Activated CD4-positive, CD25-positive, alpha-beta regulatory T cell treated with anti-CD3 and anti-CD28 coated beads, Interleukin-2, amount 50 U/mL, for 24 hours (primary cell): Measurements from ENCODE around the gene SZRD1.
"Not testable (repeated sequence)": the region's sequence is repeated elsewhere in the genome, so short reads cannot be mapped to it uniquely, and the experiment has no call there.

Experiments
- ATAC-seq, 2 donors: fragments of 150-1000 bp; cut with Tn5 transposase; one replicate each; pipeline ENCODE4 v1.10.0; 2021; ENCODE audit warnings: mild to moderate bottlenecking in 1 of 2, moderate library complexity in 1 of 2

The SZRD1 gene

GRCh38 chr1:16366722-16367257, at the start of gene SZRD1:
Gene SZRD1 (plus strand): TSS chr1:16367242. CDS start chr1:16367258, 16 bp downstream.
- ATAC-seq = peak; percentile 87 to 88

- ATAC-seq = no peak
Measured at GRCh38 chr1:16318555-16318954, 48.5 kb upstream of the SZRD1 start.

GRCh38 chr1:16321176-16321867, 45.7 kb upstream of the SZRD1 start:
- ATAC-seq = no peak

- no peak for ATAC-seq
Measured at GRCh38 chr1:16324456-16324890, 42.6 kb upstream of the SZRD1 start.

- ATAC-seq = peak; percentile 71 to 90
Measured at GRCh38 chr1:16326833-16327404, 40.1 kb upstream of the SZRD1 start.

- no peak for ATAC-seq
Measured at GRCh38 chr1:16334655-16335340, 32.2 kb upstream of the SZRD1 start.

GRCh38 chr1:16338961-16339360, 28.1 kb upstream of the SZRD1 start:
- no peak for ATAC-seq

GRCh38 chr1:16340673-16341072, 26.4 kb upstream of the SZRD1 start:
- no peak for ATAC-seq

- no peak for ATAC-seq
Measured at GRCh38 chr1:16342331-16343062, 24.5 kb upstream of the SZRD1 start.

- not testable (repeated sequence) for ATAC-seq
Measured at GRCh38 chr1:16343276-16343675, 23.8 kb upstream of the SZRD1 start.

- ATAC-seq = no peak
Measured at GRCh38 chr1:16348414-16349182, 18.4 kb upstream of the SZRD1 start.

- ATAC-seq = no peak
Measured at GRCh38 chr1:16349847-16350406, 17.1 kb upstream of the SZRD1 start.

GRCh38 chr1:16351456-16351993, 15.5 kb upstream of the SZRD1 start:
- no peak for ATAC-seq

- ATAC-seq = peak; percentile 93 to 97
Measured at GRCh38 chr1:16351994-16352841, 14.8 kb upstream of the SZRD1 start, which contains the start of gene FBXO42. Gene FBXO42 (minus strand): TSS chr1:16352480. CDS start chr1:16315418, 37,062 bp downstream.

GRCh38 chr1:16352842-16353535, 14.1 kb upstream of the SZRD1 start:
- ATAC-seq = no peak

GRCh38 chr1:16354619-16355018, 12.4 kb upstream of the SZRD1 start:
- no peak for ATAC-seq

GRCh38 chr1:16356867-16357266, 10.2 kb upstream of the SZRD1 start:
- no peak for ATAC-seq

- not testable (repeated sequence) for ATAC-seq
Measured at GRCh38 chr1:16365146-16365498, 1.9 kb upstream of the SZRD1 start.

GRCh38 chr1:16367258-16367967, 371 bp downstream of the SZRD1 start:
- peak; percentile 66 to 73 for ATAC-seq
